ENCODE data around the gene STARD3. TPM values are rescaled to one million over a fixed set of nuclear protein-coding genes. Genes with fewer than 3 reads are reported as not detected.

The STARD3 gene
- total RNA-seq, 1 donor from 2014 or later = 51.2 TPM

DNA sequence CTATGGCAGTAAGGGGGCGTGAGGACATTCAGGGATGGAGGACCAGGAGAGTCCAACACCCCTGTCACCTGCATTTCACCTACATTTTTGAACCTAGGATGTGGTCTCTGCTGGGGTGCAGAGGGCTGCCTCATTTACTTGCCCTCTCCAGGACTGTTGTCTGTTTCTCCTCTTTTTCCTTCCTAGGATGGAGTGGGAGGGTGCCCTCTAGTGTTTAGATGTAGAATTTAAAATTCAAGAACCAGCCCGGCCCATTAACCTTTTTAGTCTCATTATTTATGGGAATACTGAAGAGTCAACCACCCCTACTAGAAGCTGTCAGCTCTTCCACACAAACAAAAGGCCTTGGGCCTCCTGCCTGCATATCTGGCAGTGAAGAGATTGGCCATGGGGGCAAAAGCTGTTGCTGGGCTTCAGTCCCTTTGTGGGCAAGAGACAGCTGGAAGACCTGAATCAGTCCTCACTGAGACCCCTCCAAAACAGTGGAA, 2.5 kb upstream of the STARD3 start:
- TF ChIP-seq, protein P1, sequence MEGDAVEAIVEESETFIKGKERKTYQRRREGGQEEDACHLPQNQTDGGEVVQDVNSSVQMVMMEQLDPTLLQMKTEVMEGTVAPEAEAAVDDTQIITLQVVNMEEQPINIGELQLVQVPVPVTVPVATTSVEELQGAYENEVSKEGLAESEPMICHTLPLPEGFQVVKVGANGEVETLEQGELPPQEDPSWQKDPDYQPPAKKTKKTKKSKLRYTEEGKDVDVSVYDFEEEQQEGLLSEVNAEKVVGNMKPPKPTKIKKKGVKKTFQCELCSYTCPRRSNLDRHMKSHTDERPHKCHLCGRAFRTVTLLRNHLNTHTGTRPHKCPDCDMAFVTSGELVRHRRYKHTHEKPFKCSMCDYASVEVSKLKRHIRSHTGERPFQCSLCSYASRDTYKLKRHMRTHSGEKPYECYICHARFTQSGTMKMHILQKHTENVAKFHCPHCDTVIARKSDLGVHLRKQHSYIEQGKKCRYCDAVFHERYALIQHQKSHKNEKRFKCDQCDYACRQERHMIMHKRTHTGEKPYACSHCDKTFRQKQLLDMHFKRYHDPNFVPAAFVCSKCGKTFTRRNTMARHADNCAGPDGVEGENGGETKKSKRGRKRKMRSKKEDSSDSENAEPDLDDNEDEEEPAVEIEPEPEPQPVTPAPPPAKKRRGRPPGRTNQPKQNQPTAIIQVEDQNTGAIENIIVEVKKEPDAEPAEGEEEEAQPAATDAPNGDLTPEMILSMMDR (IDR thresholded peaks at IDR 0.05; ENCODE audit: insufficient read depth, low read depth, low read length) = peak; percentile 68
- TF ChIP-seq EZH2 (IDR thresholded peaks at IDR 0.05; ENCODE audit: insufficient read depth, low read length) = no peak
- no peak overlapping the region for H3K27ac Mint-ChIP-seq (ENCODE audit: unreplicated experiment)
- no peaks in the 10 kb centered on the region for H3K36me3 Mint-ChIP-seq (ENCODE audit: low read depth, unreplicated experiment)
- no peak overlapping the region for H3K4me3 ChIP-seq (ENCODE audit: insufficient read depth, low read depth, low read length)
- DNase-seq (ENCODE audit: low read depth) (no peak), FAIRE-seq (no peak)
- H3K4me1 ChIP-seq (ENCODE audit: insufficient read depth, low read length) = peaks cover 13% of the 10 kb centered on the region
- peaks cover 13% of the 10 kb centered on the region for H4K20me1 ChIP-seq (ENCODE audit: insufficient read depth, low read length)
- no peak overlapping the region for H3K27ac ChIP-seq (ENCODE audit: low read depth, low read length)
- peaks cover 20% of the 10 kb centered on the region for H3K27me3 ChIP-seq (ENCODE audit: insufficient read depth, low read length)
- peaks cover 20% of the 10 kb centered on the region for H3K27me3 Mint-ChIP-seq (ENCODE audit: low read depth, unreplicated experiment)
- H3K36me3 ChIP-seq (ENCODE audit: insufficient read depth, low read length) = no peaks in the 10 kb centered on the region
- no peak overlapping the region for H3K4me2 ChIP-seq (ENCODE audit: low read length)
- peaks cover 17% of the 10 kb centered on the region for H3K4me1 Mint-ChIP-seq (ENCODE audit: low read depth, unreplicated experiment)
- H3K9ac ChIP-seq (ENCODE audit: low read length) = no peak overlapping the region
- H3K4me3 Mint-ChIP-seq (ENCODE audit: unreplicated experiment) = no peak overlapping the region
- H2AFZ ChIP-seq (ENCODE audit: low read depth, low read length) = no peak overlapping the region
- no peaks in the 10 kb centered on the region for H3K9me3 Mint-ChIP-seq (ENCODE audit: unreplicated experiment)
- H3K79me2 ChIP-seq (ENCODE audit: insufficient read depth, low read length) = peaks cover 24% of the 10 kb centered on the region
- no peaks in the 10 kb centered on the region for H3K9me3 ChIP-seq (ENCODE audit: insufficient read depth, low read depth, low read length)

DNA sequence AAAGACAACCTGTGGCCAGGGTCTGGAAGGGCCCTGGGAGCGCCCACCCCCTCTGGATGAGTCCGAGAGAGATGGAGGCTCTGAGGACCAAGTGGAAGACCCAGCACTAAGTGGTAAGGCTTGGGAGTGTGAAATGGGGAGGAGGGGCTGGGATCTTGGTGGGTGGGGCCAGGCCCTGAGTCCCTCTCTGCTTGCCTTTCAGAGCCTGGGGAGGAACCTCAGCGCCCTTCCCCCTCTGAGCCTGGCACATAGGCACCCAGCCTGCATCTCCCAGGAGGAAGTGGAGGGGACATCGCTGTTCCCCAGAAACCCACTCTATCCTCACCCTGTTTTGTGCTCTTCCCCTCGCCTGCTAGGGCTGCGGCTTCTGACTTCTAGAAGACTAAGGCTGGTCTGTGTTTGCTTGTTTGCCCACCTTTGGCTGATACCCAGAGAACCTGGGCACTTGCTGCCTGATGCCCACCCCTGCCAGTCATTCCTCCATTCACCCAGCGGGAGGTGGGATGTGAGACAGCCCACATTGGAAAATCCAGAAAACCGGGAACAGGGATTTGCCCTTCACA, 1.2 kb upstream of the STARD3 start:
- H3K4me3 Mint-ChIP-seq (ENCODE audit: unreplicated experiment) = peak overlapping the region; percentile 86
- no peaks in the 10 kb centered on the region for H3K36me3 Mint-ChIP-seq (ENCODE audit: low read depth, unreplicated experiment)
- Histone ChIP-seq H3K4me2 (ENCODE audit: low read length) (no peak overlapping the region), H4K20me1 (ENCODE audit: insufficient read depth, low read length) (peaks cover 25% of the 10 kb centered on the region), H3K27ac (ENCODE audit: low read depth, low read length) (no peak overlapping the region), H2AFZ (ENCODE audit: low read depth, low read length) (no peak overlapping the region), H3K4me1 (ENCODE audit: insufficient read depth, low read length) (peaks cover 19% of the 10 kb centered on the region), H3K9me3 (ENCODE audit: insufficient read depth, low read depth, low read length) (no peaks in the 10 kb centered on the region), H3K4me3 (ENCODE audit: insufficient read depth, low read depth, low read length) (no peak overlapping the region), H3K27me3 (ENCODE audit: insufficient read depth, low read length) (peaks cover 15% of the 10 kb centered on the region), H3K36me3 (ENCODE audit: insufficient read depth, low read length) (no peaks in the 10 kb centered on the region), H3K79me2 (ENCODE audit: insufficient read depth, low read length) (peaks cover 36% of the 10 kb centered on the region), H3K9ac (ENCODE audit: low read length) (no peak overlapping the region)
- peaks cover 27% of the 10 kb centered on the region for H3K4me1 Mint-ChIP-seq (ENCODE audit: low read depth, unreplicated experiment)
- no peak for FAIRE-seq
- no peak for TF ChIP-seq EZH2 (IDR thresholded peaks at IDR 0.05; ENCODE audit: insufficient read depth, low read length)
- TF ChIP-seq, protein P1 (IDR thresholded peaks at IDR 0.05; ENCODE audit: insufficient read depth, low read depth, low read length) = no peak
- no peak overlapping the region for H3K27ac Mint-ChIP-seq (ENCODE audit: unreplicated experiment)
- no peaks in the 10 kb centered on the region for H3K9me3 Mint-ChIP-seq (ENCODE audit: unreplicated experiment)
- peaks cover 16% of the 10 kb centered on the region for H3K27me3 Mint-ChIP-seq (ENCODE audit: low read depth, unreplicated experiment)
- DNase-seq (ENCODE audit: low read depth) = no peak

DNA sequence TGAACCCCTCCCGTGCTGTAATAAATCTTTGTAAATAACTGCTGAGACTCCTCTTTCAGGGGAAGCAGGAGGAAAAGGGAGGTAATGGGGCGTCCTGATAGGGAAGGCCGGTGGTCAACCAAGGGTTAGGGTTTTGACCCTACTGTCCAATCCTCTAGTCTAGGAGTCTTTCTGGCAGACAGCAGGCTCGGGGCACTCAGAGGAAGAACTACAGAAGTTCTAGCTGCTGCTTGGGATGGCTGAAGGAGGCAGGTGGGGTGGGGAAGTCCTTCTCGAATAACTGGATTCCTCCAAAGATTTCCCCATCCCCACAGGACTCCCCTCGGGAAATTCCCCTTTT, 387 bp upstream of the STARD3 start:
- H3K9ac ChIP-seq (ENCODE audit: low read length) = peak overlapping the region; percentile 93
- H3K27ac Mint-ChIP-seq (ENCODE audit: unreplicated experiment) = no peak overlapping the region
- no peaks in the 10 kb centered on the region for H3K36me3 ChIP-seq (ENCODE audit: insufficient read depth, low read length)
- peaks cover 8% of the 10 kb centered on the region for H3K27me3 Mint-ChIP-seq (ENCODE audit: low read depth, unreplicated experiment)
- H3K4me1 ChIP-seq (ENCODE audit: insufficient read depth, low read length) = peaks cover 19% of the 10 kb centered on the region
- H3K4me2 ChIP-seq (ENCODE audit: low read length) = peak overlapping the region; percentile 93
- peaks cover 3% of the 10 kb centered on the region for H3K36me3 Mint-ChIP-seq (ENCODE audit: low read depth, unreplicated experiment)
- no peak for DNase-seq (ENCODE audit: low read depth)
- peak overlapping the region; percentile 69 for H3K27ac ChIP-seq (ENCODE audit: low read depth, low read length)
- peaks cover 34% of the 10 kb centered on the region for H4K20me1 ChIP-seq (ENCODE audit: insufficient read depth, low read length)
- H3K4me3 ChIP-seq (ENCODE audit: insufficient read depth, low read depth, low read length) = peak overlapping the region; percentile 89
- no peaks in the 10 kb centered on the region for H3K9me3 Mint-ChIP-seq (ENCODE audit: unreplicated experiment)
- TF ChIP-seq EZH2 (IDR thresholded peaks at IDR 0.05; ENCODE audit: insufficient read depth, low read length) = no peak
- TF ChIP-seq, protein P1 (IDR thresholded peaks at IDR 0.05; ENCODE audit: insufficient read depth, low read depth, low read length) = no peak
- H3K4me1 Mint-ChIP-seq (ENCODE audit: low read depth, unreplicated experiment) = peaks cover 30% of the 10 kb centered on the region
- peaks cover 7% of the 10 kb centered on the region for H3K27me3 ChIP-seq (ENCODE audit: insufficient read depth, low read length)
- no peaks in the 10 kb centered on the region for H3K9me3 ChIP-seq (ENCODE audit: insufficient read depth, low read depth, low read length)
- peak overlapping the region; percentile 86 for H3K4me3 Mint-ChIP-seq (ENCODE audit: unreplicated experiment)
- H2AFZ ChIP-seq (ENCODE audit: low read depth, low read length) = peak overlapping the region; percentile 94
- FAIRE-seq = no peak
- H3K79me2 ChIP-seq (ENCODE audit: insufficient read depth, low read length) = peaks cover 45% of the 10 kb centered on the region
